ENCODE data around the gene CTTNBP2NL.
"Not testable (repeated sequence)": the region's sequence is repeated elsewhere in the genome, so short reads cannot be mapped to it uniquely, and the experiment has no call there.

Gene CTTNBP2NL

DNA sequence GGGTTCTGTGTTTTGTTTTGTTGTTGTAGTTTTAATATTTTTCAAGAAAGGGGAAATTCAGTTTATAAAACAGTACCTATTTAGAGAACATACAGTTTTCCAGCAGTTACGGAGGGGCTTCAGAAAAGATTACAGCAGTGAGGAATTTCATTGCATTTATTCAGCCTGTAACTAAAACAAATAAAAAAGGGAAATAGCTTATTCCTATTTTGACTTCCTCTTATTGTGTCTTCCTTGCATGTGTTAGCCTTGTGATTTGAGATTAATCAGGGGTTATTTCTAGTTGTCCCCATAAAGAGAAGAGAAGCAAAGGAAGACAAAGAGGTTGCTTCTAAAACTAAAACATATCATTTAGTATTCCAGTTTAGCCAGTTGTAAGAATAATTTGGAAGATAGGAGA lies 35.0 kb downstream of the CTTNBP2NL start:
- Histone ChIP-seq H3K36me3 (ENCODE audit: insufficient read depth, low read length) (peaks cover 29% of the 10 kb centered on the region), H3K9me3 (replicated peaks; ENCODE audit: low read length) (no peaks in the 10 kb centered on the region), H3K4me2 (ENCODE audit: low read length) (no peak overlapping the region), H3K4me3 (ENCODE audit: low read length) (no peak overlapping the region), H3K27me3 (ENCODE audit: control insufficient read depth, insufficient read depth, low read length) (no peaks in the 10 kb centered on the region), H3K9ac (ENCODE audit: low read depth, low read length) (no peak overlapping the region), H3K4me1 (ENCODE audit: control insufficient read depth, insufficient read depth, low read length) (no peaks in the 10 kb centered on the region)

DNA sequence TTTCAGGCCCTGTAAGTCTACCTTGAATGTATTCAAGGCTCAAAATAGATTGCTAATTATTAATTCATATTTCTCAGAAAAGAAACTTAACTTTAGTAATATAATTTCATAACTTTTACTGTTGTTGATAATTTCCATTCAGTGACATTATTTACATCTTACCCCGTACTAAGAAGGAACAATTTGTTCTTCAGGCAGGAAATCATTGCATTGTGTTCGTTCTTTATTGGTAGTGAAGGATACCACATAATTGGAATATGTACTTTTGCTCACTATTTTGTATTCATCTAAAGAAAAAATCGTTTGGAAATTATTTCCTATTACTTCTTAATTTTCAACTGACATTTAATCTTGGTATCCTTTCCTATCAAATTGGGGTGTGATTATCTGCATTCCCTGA lies 39.4 kb downstream of the CTTNBP2NL start:
- Histone ChIP-seq H3K36me3 (ENCODE audit: insufficient read depth, low read length) (peaks cover 29% of the 10 kb centered on the region), H3K9me3 (replicated peaks; ENCODE audit: low read length) (no peaks in the 10 kb centered on the region), H3K4me2 (ENCODE audit: low read length) (no peak overlapping the region), H3K27me3 (ENCODE audit: control insufficient read depth, insufficient read depth, low read length) (no peaks in the 10 kb centered on the region), H3K4me3 (ENCODE audit: low read length) (no peak overlapping the region), H3K4me1 (ENCODE audit: control insufficient read depth, insufficient read depth, low read length) (no peaks in the 10 kb centered on the region), H3K9ac (ENCODE audit: low read depth, low read length) (no peak overlapping the region)

DNA sequence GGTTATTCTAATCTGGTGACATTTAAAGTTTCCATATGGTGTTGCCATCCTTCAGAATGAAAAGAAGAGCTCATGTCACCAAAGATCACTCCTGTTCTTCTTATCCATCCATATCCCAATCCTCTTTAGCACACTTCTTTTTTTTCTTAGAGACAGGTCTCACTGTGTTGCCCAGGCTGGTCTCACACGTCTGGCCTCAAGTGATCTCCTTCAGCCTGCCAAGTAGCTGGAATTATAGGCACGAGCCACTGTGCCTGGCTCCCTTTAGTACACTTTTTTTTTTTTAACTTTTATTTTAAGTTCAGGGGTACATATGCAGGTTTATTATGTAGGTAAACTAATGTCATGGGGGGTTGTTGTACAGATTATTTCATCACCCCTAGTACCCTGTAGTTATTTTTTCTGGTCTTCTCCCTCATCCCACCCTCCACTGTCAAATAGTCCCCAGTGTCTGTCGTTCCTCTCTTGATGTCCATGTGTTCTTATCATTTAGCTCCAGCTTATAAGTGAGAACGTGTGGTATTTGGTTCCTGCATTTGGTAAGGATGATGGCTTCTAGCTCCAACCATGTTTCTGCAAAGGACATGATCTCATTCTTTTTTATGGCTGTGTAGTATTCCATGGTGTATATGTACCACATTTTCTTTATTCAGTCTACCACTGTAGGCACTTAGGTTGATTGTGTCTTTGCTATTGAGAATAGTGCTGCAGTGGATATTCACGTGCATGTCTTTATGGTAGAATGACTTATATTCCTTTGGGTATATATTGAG lies 40.6 kb downstream of the CTTNBP2NL start:
- Histone ChIP-seq H3K9ac (ENCODE audit: low read depth, low read length) (no peak overlapping the region), H3K4me2 (ENCODE audit: low read length) (no peak overlapping the region), H3K36me3 (ENCODE audit: insufficient read depth, low read length) (peaks cover 29% of the 10 kb centered on the region), H3K4me3 (ENCODE audit: low read length) (no peak overlapping the region), H3K27me3 (ENCODE audit: control insufficient read depth, insufficient read depth, low read length) (no peaks in the 10 kb centered on the region), H3K4me1 (ENCODE audit: control insufficient read depth, insufficient read depth, low read length) (no peaks in the 10 kb centered on the region), H3K9me3 (replicated peaks; ENCODE audit: low read length) (no peaks in the 10 kb centered on the region)

DNA sequence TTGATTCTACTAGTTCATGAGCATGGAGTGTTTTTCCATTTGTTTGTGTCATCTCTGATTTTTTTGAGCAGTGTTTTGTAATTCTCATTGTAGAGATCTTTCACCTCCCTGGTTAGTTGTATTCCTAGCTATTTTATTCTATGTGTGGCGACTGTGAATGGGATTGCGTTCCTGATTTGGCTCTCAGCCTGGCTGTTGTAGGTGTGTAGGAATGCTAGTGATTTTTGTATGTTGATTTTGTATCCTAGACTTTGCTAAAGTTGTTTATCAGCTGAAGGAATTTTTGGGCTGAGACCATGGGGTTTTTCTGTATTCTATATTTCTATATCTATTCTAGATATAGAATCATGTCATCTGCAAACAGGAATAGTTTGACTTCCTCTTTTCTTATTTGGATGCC lies 42.1 kb downstream of the CTTNBP2NL start:
- not testable (repeated sequence) for H3K4me3 ChIP-seq (ENCODE audit: low read length); H3K9me3 ChIP-seq (replicated peaks; ENCODE audit: low read length); H3K27me3 ChIP-seq (ENCODE audit: control insufficient read depth, insufficient read depth, low read length); H3K9ac ChIP-seq (ENCODE audit: low read depth, low read length); H3K4me2 ChIP-seq (ENCODE audit: low read length); H3K4me1 ChIP-seq (ENCODE audit: control insufficient read depth, insufficient read depth, low read length)
- H3K36me3 ChIP-seq (ENCODE audit: insufficient read depth, low read length), result peaks cover 29% of the 10 kb centered on the region

DNA sequence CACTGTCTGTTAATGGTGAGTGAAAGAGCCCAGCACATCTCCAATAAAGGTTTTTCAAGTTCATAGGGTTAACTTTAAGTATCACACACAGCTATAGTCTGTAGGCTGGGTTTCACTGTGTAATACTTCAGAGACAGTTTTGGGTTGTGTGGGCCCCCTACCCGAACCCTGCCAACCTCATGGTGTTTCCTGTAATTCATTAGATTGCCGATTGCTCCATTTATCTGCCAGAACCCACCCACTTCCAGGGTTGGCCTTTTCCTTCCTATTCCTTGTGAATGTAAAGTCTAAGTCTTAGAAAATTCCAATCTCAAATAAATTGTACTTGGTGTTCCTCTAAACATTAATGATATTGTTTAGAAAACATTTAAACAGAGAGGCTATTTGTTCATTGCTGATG lies 43.6 kb downstream of the CTTNBP2NL start:
- peaks cover 21% of the 10 kb centered on the region for H3K36me3 ChIP-seq (ENCODE audit: insufficient read depth, low read length)
- no peaks in the 10 kb centered on the region for H3K27me3 ChIP-seq (ENCODE audit: control insufficient read depth, insufficient read depth, low read length)
- H3K4me2 ChIP-seq (ENCODE audit: low read length), result no peak overlapping the region
- H3K4me3 ChIP-seq (ENCODE audit: low read length), result no peak overlapping the region
- H3K4me1 ChIP-seq (ENCODE audit: control insufficient read depth, insufficient read depth, low read length), result peaks cover 11% of the 10 kb centered on the region
- H3K9me3 ChIP-seq (replicated peaks; ENCODE audit: low read length), result no peaks in the 10 kb centered on the region
- H3K9ac ChIP-seq (ENCODE audit: low read depth, low read length), result no peak overlapping the region

DNA sequence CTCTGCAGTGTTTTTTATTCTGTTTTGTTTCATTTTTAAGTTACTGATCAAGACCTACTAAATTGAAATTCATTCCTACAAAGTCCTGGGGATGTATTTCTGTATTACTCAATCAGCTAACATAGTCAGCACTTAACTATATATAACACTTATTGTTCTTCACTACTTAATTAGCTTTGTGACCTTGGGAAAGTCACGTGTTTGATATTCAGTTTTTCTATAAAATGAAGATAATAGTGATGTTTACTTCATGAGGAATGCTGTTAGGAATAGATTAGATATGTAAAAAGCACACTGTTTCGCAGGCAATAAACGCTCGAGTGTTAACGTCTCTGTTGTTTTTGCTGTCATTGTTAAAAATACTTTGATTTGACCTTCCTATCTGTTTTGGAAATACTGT lies 44.6 kb downstream of the CTTNBP2NL start:
- Histone ChIP-seq H3K4me3 (ENCODE audit: low read length) (no peak overlapping the region), H3K9me3 (replicated peaks; ENCODE audit: low read length) (no peaks in the 10 kb centered on the region), H3K27me3 (ENCODE audit: control insufficient read depth, insufficient read depth, low read length) (no peaks in the 10 kb centered on the region), H3K4me2 (ENCODE audit: low read length) (no peak overlapping the region), H3K9ac (ENCODE audit: low read depth, low read length) (no peak overlapping the region), H3K36me3 (ENCODE audit: insufficient read depth, low read length) (peaks cover 20% of the 10 kb centered on the region), H3K4me1 (ENCODE audit: control insufficient read depth, insufficient read depth, low read length) (peaks cover 20% of the 10 kb centered on the region)

DNA sequence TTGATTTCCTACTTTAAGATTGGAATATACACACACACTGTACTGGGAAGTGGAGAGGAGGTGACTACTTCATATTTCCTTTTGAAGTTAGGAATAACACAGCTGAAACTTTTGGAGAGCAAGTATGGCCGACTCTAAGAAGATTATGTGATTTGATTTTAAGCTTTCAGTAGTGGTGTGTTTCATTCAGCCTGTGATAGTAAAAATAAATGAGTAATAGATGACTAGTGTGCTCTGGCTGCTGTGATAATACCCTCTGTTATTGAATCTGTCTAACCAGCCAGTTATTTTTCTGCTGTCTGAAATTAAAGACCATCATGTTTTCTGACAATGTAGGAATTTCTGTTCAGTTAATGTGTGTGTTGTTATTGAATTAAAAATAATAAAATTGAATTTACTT lies 48.3 kb downstream of the CTTNBP2NL start:
- Histone ChIP-seq H3K9me3 (replicated peaks; ENCODE audit: low read length) (no peaks in the 10 kb centered on the region), H3K36me3 (ENCODE audit: insufficient read depth, low read length) (peaks cover 17% of the 10 kb centered on the region), H3K4me1 (ENCODE audit: control insufficient read depth, insufficient read depth, low read length) (peaks cover 37% of the 10 kb centered on the region), H3K4me3 (ENCODE audit: low read length) (no peak overlapping the region), H3K4me2 (ENCODE audit: low read length) (peak overlapping the region; percentile 67), H3K9ac (ENCODE audit: low read depth, low read length) (peak overlapping the region; percentile 33), H3K27me3 (ENCODE audit: control insufficient read depth, insufficient read depth, low read length) (no peaks in the 10 kb centered on the region)

DNA sequence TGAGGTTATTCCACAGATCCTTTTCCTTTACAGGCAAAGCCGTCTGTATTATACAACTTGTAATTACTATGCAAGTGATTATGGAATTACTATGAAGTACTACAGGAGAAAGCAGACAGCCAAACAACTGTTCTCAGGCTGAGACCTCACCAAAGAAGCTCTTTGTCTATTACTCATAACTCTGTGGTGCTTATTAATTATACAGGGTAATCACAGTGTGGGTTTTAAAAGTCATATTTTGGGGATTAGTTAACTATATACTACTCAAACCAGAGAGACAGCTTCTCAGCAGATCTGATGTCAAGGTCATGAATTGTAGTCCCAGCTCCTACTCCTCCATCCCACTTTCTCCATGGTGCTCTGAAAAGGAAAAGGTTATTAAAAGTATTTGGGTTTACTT lies 49.6 kb downstream of the CTTNBP2NL start:
- Histone ChIP-seq H3K9ac (ENCODE audit: low read depth, low read length) (peak overlapping the region; percentile 7), H3K4me3 (ENCODE audit: low read length) (no peak overlapping the region), H3K9me3 (replicated peaks; ENCODE audit: low read length) (no peaks in the 10 kb centered on the region), H3K4me2 (ENCODE audit: low read length) (no peak overlapping the region), H3K4me1 (ENCODE audit: control insufficient read depth, insufficient read depth, low read length) (peaks cover 41% of the 10 kb centered on the region), H3K27me3 (ENCODE audit: control insufficient read depth, insufficient read depth, low read length) (no peaks in the 10 kb centered on the region), H3K36me3 (ENCODE audit: insufficient read depth, low read length) (peaks cover 25% of the 10 kb centered on the region)

DNA sequence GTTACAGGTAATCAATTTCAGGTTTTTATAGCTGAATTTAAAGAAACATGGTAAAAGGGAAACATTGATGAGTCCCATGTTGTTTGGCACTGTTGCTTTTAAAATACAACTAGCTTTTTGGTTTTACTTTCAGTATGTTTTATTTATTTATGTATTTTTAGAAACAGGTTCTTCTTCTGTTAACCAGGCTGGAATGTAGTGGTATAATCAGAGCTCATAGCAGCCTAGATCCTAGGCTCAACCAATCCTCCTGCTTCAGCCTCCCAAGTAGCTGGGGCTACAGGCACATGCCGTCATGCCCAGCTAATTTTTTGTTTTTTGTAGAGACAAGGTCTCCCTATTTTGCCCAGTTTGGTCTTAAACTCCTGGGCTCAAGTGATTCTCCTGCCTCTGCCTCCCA lies 50.4 kb downstream of the CTTNBP2NL start:
- peak overlapping the region; percentile 7 for H3K9ac ChIP-seq (ENCODE audit: low read depth, low read length)
- H3K36me3 ChIP-seq (ENCODE audit: insufficient read depth, low read length), result peaks cover 20% of the 10 kb centered on the region
- no peak overlapping the region for H3K4me3 ChIP-seq (ENCODE audit: low read length)
- H3K27me3 ChIP-seq (ENCODE audit: control insufficient read depth, insufficient read depth, low read length), result no peaks in the 10 kb centered on the region
- H3K4me2 ChIP-seq (ENCODE audit: low read length), result no peak overlapping the region
- no peaks in the 10 kb centered on the region for H3K9me3 ChIP-seq (replicated peaks; ENCODE audit: low read length)
- peaks cover 47% of the 10 kb centered on the region for H3K4me1 ChIP-seq (ENCODE audit: control insufficient read depth, insufficient read depth, low read length)

DNA sequence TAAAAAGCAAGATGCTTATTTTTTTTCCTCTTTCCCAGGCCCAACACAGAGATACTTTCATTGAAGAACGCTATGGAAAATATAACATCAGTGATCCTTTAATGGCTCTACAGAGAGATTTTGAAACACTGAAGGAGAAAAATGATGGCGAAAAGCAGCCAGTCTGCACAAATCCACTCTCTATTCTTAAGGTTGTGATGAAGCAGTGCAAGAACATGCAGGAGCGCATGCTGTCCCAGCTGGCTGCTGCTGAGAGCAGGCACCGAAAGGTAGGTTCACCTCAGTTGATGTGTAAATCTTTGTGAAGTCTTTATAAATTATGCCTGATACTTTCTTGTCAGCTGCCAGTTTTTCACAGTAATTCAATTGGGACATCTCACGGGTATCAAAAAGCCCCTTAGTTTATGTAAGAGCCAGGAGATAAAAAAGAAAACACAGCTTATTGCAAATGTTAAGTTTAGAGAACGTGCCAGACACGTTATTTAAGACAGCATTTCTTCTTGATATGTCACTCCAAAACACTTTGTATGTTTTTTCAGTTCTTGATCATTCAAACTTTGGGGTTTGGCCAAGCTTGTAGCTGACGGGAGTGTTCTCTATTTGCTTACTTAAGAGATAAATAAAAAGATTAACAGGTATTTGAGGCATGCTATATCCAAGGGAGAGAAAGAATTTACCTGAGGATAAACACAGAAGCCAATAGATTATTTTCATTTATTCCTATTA lies 53.1 kb downstream of the CTTNBP2NL start:
- no peak overlapping the region for H3K9ac ChIP-seq (ENCODE audit: low read depth, low read length)
- no peaks in the 10 kb centered on the region for H3K27me3 ChIP-seq (ENCODE audit: control insufficient read depth, insufficient read depth, low read length)
- H3K4me2 ChIP-seq (ENCODE audit: low read length), result no peak overlapping the region
- H3K4me1 ChIP-seq (ENCODE audit: control insufficient read depth, insufficient read depth, low read length), result peaks cover 43% of the 10 kb centered on the region
- no peaks in the 10 kb centered on the region for H3K9me3 ChIP-seq (replicated peaks; ENCODE audit: low read length)
- H3K4me3 ChIP-seq (ENCODE audit: low read length), result no peak overlapping the region
- peaks cover 35% of the 10 kb centered on the region for H3K36me3 ChIP-seq (ENCODE audit: insufficient read depth, low read length)

DNA sequence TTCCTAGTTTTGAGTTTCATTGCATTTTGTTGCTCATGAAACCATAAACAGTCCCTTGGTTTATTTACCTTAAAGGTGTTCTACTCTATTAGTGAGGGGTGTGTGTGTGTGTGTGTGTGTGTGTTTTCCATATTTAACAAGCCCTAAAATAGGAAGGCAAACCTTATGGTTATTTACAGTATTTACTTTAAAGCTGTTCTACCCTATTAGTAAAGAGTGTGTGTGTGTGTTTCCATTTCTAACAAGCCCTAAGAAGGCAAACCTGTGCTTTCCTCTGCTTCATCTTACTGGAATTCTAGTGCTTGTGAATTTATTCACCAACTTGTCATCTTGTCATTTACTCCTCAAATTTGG lies 53.6 kb downstream of the CTTNBP2NL start:
- Histone ChIP-seq H3K4me2 (ENCODE audit: low read length) (no peak overlapping the region), H3K9me3 (replicated peaks; ENCODE audit: low read length) (no peaks in the 10 kb centered on the region), H3K9ac (ENCODE audit: low read depth, low read length) (no peak overlapping the region), H3K4me3 (ENCODE audit: low read length) (no peak overlapping the region), H3K4me1 (ENCODE audit: control insufficient read depth, insufficient read depth, low read length) (peaks cover 40% of the 10 kb centered on the region), H3K27me3 (ENCODE audit: control insufficient read depth, insufficient read depth, low read length) (no peaks in the 10 kb centered on the region), H3K36me3 (ENCODE audit: insufficient read depth, low read length) (peaks cover 40% of the 10 kb centered on the region)

DNA sequence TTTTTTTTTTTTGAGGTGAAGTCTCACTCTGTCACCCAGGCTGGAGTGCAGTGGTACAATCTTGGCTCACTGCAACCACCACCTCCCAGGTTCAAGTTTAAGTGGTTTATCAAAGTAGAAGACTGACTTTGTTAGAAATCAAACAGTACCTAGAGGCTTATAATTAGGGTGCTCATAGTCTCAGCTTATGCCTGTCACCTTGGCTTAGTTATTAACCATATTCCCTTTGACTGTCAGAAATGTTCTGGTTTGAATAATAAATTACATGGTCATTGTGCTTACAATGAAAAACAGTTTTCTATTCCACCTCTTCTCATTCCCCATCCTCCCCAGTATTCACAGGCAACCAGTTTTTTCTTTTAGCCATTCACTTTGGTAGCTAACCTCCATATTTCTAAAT lies 54.8 kb downstream of the CTTNBP2NL start:
- Histone ChIP-seq H3K27me3 (ENCODE audit: control insufficient read depth, insufficient read depth, low read length) (no peaks in the 10 kb centered on the region), H3K4me1 (ENCODE audit: control insufficient read depth, insufficient read depth, low read length) (peaks cover 29% of the 10 kb centered on the region), H3K36me3 (ENCODE audit: insufficient read depth, low read length) (peaks cover 48% of the 10 kb centered on the region), H3K9ac (ENCODE audit: low read depth, low read length) (no peak overlapping the region), H3K9me3 (replicated peaks; ENCODE audit: low read length) (no peaks in the 10 kb centered on the region), H3K4me2 (ENCODE audit: low read length) (no peak overlapping the region), H3K4me3 (ENCODE audit: low read length) (no peak overlapping the region)

All from skeletal muscle satellite cell (primary cell).